Psoas muscle (tissue), 8 donors: ENCODE data around the gene RNASEH2B. TPM values are rescaled to one million over a fixed set of nuclear protein-coding genes. Genes with fewer than 3 reads are reported as not detected.

ENCODE experiments used
- ATAC-seq, 4 donors: fragments of 200-7000 bp; cut with Tn5 transposase; one replicate each; pipeline ENCODE4 v1.9.1; 2020; ENCODE audit warnings: moderate library complexity in 3 of 4, mild to moderate bottlenecking in 2 of 4
- DNase-seq, 2 donors: peaks; one replicate each; pipeline ENCODE4 v3.0.0-alpha.2; 2020
- H3K27ac ChIP-seq: fragments of 200-600 bp; one replicate; pipeline ENCODE4 v1.8.0; 2022
- H3K27me3 ChIP-seq, 3 donors: fragments of 200-600 bp in 1 of 3; one replicate each; pipeline versions ENCODE4 v1.6.1 to v1.8.0; 2013 to 2022; ENCODE audit warnings: low read length in 2 of 3, mild to moderate bottlenecking in 2 of 3, moderate library complexity in 1 of 3; ENCODE audit not compliant: insufficient read depth in 3 of 3
- H3K36me3 ChIP-seq, 2 donors: fragments of 200-600 bp in 1 of 2; one replicate each; pipeline versions ENCODE4 v1.6.1 to v1.8.0; 2013 to 2022; ENCODE audit warnings: low read depth in 1 of 2, mild to moderate bottlenecking in 1 of 2, moderate library complexity in 1 of 2; ENCODE audit not compliant: insufficient read depth in 1 of 2
- H3K4me1 ChIP-seq: fragments of 200-600 bp; one replicate; pipeline ENCODE4 v1.8.0; 2022
- H3K4me3 ChIP-seq: fragments of 200-600 bp; one replicate; pipeline ENCODE4 v1.8.0; 2022; ENCODE audit warnings: mild to moderate bottlenecking
- H3K9me3 ChIP-seq: fragments of 200-600 bp; one replicate; pipeline ENCODE4 v1.8.0; 2022
- WGBS, 3 donors: extraction: QIAGEN DNeasy Blood & Tissue Kit; methylation state at CpG; one replicate each; pipeline versions ENCODE4 v1.1.6 to v1.1.7; 2013; 5-methylcytosine and 5-hydroxymethylcytosine counted together
- intact Hi-C, 2 donors: fragments of 100-400 bp; cut with DNase I; formaldehyde crosslinking; loops; one replicate each; pipeline versions ENCODE4 v1.11.0 to v1.14.2; 2022
- polyA plus RNA-seq, 3 donors: library from polyadenylated mRNA; stranded (reverse); fragments of 200-250 nt; gene quantifications; one replicate each; pipeline ENCODE4 v1.2.3, GENCODE V29; 2013
- total RNA-seq, 4 donors: library from RNA; stranded (reverse); fragmentation: NEBNext Ultra II Directional in 2 of 4; extraction: Animal tissue kit (Norgen Biotek cat#: 25700) in 2 of 4; gene quantifications; one replicate each; pipeline versions ENCODE4 v1.2.1 to v1.2.4, GENCODE V29; 2021 to 2023
- TF ChIP-seq, protein P1 (sequence below): fragments of 200-600 bp; IDR thresholded peaks from one replicate; pipeline ENCODE4 v1.8.0; 2022; ENCODE audit warnings: antibody characterized with exemption
- donor health status: healthy with polysubstance abuse.
- donor health status: DM: no; HTN: no; CAD: no; lungs with moderate emphysema.
- donor health status: Bipolar disorder and iron deficiency.
- donor health status: healthy.
- donor health status: DM: yes; HTN: yes; CAD: no.
- donor health status: DM: no; HTN: no; CAD: no.
- donor health status: DM: no; HTN: no; CAD: no.
- donor health status: DM: yes; HTN: yes; CAD: no.

The RNASEH2B gene
- total and polyA plus RNA-seq, 7 donors, result 10.6 to 20.7 (median 16.7) TPM

DNA sequence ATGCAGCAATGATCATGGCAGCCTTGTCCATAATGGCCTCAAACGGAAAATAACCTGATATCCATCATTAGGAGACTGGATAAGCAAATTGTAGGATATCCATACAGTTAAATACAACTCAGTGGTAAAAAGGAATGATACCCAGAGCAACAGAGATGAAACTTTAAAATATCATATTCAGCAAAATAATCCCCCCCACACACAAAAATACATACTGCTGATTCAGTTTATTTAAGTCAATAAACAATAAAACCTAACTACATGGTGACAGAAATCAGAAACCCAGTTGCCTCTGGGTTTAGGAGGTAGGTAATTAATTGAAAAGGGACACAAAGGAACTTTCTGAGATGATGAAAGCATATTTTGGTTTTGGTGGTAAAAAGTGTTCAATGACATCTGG is 38.2 kb upstream of the RNASEH2B start:
- H3K36me3 ChIP-seq, result no peaks in the 10 kb centered on the region
- ATAC-seq (no peak), DNase-seq (no peak)
- TF ChIP-seq, protein P1, sequence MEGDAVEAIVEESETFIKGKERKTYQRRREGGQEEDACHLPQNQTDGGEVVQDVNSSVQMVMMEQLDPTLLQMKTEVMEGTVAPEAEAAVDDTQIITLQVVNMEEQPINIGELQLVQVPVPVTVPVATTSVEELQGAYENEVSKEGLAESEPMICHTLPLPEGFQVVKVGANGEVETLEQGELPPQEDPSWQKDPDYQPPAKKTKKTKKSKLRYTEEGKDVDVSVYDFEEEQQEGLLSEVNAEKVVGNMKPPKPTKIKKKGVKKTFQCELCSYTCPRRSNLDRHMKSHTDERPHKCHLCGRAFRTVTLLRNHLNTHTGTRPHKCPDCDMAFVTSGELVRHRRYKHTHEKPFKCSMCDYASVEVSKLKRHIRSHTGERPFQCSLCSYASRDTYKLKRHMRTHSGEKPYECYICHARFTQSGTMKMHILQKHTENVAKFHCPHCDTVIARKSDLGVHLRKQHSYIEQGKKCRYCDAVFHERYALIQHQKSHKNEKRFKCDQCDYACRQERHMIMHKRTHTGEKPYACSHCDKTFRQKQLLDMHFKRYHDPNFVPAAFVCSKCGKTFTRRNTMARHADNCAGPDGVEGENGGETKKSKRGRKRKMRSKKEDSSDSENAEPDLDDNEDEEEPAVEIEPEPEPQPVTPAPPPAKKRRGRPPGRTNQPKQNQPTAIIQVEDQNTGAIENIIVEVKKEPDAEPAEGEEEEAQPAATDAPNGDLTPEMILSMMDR, result no peak
- H3K27ac ChIP-seq, result no peak overlapping the region
- H3K9me3 ChIP-seq, result no peaks in the 10 kb centered on the region
- no peak overlapping the region for H3K4me3 ChIP-seq
- H3K4me1 ChIP-seq, result no peaks in the 10 kb centered on the region
- intact Hi-C loops, result no loop called here
- 88 to 96% (median 94%) methylated on average over 1 of the region's 1 CpG for WGBS, 3 donors
- no peaks in the 10 kb centered on the region for H3K27me3 ChIP-seq

DNA sequence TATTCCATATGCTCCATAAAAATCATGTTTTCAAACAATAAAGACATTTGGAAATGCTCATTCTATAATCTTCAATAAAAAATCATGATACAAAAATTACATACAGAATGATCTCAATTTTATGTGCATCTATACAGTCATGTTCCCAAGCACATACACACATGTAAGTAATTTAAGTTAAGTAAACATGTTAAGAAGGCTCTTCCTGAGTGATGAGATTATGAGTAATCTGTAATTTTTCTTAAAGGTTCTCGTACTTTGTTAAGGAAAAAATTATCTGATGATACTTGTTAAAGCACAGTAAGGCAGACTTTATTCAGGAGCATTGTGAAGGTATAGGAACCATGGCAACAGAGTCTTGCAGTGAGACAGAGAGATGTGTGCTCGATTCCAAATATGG is 36.1 kb upstream of the RNASEH2B start:
- WGBS, 3 donors, result 72 to 77% (median 72%) methylated on average over 2 of the region's 2 CpGs
- intact Hi-C loops, result no loop called here

DNA sequence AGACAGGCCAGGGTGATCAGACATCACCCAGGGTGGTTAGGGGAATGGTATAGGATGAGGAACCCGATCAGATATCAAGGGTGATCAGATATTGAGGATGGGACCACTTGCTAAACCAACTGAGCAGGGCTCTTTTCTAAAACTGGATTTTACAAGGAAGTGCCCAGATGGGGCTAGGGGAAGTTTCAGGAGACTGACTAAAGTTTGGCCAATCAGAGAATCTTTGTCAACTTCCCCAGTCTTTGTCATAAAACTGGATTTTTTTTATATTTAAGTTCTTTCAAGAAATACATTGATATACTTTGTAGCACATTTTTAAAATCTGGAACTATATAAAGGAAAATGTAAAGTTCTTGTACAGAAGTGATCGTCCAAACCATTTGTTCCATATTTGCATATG is 35.6 kb upstream of the RNASEH2B start:
- DNase-seq (no peak), ATAC-seq (no peak)
- Histone ChIP-seq H3K27ac (no peak overlapping the region), H3K4me3 (no peak overlapping the region), H3K36me3 (no peaks in the 10 kb centered on the region), H3K9me3 (no peaks in the 10 kb centered on the region), H3K4me1 (no peaks in the 10 kb centered on the region), H3K27me3 (no peaks in the 10 kb centered on the region)
- 91 to 92% (median 92%) methylated on average over 2 of the region's 2 CpGs for WGBS, 3 donors
- intact Hi-C loops, result no loop called here
- TF ChIP-seq, protein P1, result no peak

More for the DNA sequence above, 36.1 kb upstream of the RNASEH2B start:
- H3K9me3 ChIP-seq, result no peaks in the 10 kb centered on the region
- ATAC-seq (no peak), DNase-seq (no peak)
- no peaks in the 10 kb centered on the region for H3K27me3 ChIP-seq
- H3K4me3 ChIP-seq, result no peak overlapping the region
- H3K36me3 ChIP-seq, result no peaks in the 10 kb centered on the region
- no peak overlapping the region for H3K27ac ChIP-seq
- TF ChIP-seq, protein P1, result no peak
- H3K4me1 ChIP-seq, result no peaks in the 10 kb centered on the region

DNA sequence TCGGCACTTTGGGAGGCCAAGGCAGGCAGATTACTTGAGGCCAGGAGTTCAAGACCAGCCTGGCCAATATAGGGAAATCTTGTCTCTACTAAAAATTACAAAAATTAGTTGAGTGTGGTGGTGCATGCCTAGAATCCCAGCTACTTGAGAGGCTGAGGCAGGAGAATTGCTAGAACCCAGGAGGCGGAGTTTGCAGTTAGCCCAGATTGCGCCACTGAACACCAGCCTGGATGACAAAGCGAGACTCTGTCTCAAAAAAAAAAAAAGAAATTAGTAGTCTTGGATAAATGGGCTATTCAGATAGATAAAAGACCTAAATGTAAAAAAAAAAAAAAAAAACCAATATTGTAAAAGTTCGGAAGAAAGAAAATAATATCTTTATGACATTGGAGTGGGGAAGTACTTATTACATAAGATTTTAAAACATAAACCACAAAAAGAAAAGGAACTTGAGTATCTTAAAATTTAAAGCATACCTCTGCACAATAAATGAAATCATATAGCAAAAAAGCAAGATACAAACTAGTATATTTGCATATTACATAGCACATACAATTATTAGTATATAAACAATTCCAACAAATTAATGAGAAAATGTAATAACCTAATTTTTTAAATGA is 26.7 kb upstream of the RNASEH2B start:
- Histone ChIP-seq H3K9me3 (no peaks in the 10 kb centered on the region), H3K27me3 (no peaks in the 10 kb centered on the region), H3K4me1 (no peaks in the 10 kb centered on the region), H3K27ac (no peak overlapping the region), H3K4me3 (no peak overlapping the region), H3K36me3 (no peaks in the 10 kb centered on the region)
- WGBS, 3 donors, result 95 to 100% (median 97%) methylated on average over 5 of the region's 5 CpGs
- no peak for DNase-seq
- intact Hi-C loops, result no loop called here
- TF ChIP-seq, protein P1, result no peak
- no peak for ATAC-seq

DNA sequence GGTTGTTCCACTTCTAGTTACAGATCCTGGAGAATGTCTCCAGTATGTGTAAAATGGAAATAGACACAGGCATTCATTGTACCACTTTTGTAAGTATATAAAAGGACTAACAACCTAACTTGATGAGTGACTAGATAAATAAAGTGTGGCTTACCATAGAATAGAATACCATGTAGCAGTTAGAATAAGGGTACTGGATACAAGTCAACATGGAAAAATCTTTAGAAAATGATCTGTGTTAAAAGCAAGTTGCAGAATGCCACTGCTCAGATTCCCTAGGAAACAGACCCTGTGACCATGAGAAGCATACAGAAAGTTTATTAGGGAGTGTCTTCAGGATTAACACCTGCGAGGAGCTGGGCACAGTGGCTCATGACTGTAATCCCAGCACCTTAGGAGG is 25.9 kb upstream of the RNASEH2B start:
- H3K36me3 ChIP-seq, result no peaks in the 10 kb centered on the region
- ATAC-seq (no peak), DNase-seq (no peak)
- no peak overlapping the region for H3K27ac ChIP-seq
- TF ChIP-seq, protein P1, result no peak
- H3K4me3 ChIP-seq, result no peak overlapping the region
- intact Hi-C loops, result no loop called here
- 63 to 70% (median 68%) methylated on average over 1 of the region's 1 CpG for WGBS, 3 donors
- no peaks in the 10 kb centered on the region for H3K27me3 ChIP-seq
- H3K4me1 ChIP-seq, result no peaks in the 10 kb centered on the region
- no peaks in the 10 kb centered on the region for H3K9me3 ChIP-seq
